CD4-positive, alpha-beta T cell treated with Interleukin-6 at 100 ng/mL for 8 hours (primary cell): ENCODE results near the gene EHMT1.
"Not testable (repeated sequence)": the region's sequence is repeated elsewhere in the genome, so short reads cannot be mapped to it uniquely, and the experiment has no call there.

Experiments used
- DNase-seq: peaks from one replicate; pipeline ENCODE4 v3.0.0-alpha.2; 2020; ENCODE audit warnings: mixed read lengths, low spot score

Gene EHMT1

DNA sequence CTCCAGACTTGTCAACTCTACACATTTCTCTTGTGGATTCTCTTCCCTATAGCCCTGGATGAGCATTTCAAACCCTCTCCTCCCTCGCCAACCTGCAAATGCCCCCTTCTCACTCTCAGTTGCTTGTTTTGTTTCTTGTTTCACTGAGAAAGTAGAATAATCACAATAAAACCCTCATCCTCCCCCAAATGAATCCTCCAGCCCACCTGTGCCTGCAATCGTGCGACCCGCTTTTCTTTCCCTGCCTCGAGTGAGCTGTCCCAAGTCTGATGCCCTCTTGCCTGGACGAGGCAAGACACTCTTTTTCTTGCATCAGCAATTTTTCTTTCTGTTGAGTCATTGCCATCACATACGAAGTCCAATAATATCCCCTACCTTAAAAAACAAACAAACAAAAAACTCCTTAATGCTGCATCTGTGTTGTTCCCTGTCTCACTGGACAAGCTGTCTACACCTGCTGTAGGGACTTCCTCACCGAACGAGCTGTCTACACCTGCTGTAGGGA, 255.1 kb downstream of the EHMT1 start:
- DNase-seq, result no peak

GRCh38 chr9:137875354-137875753, 256.5 kb downstream of the EHMT1 start:
- no peak for DNase-seq

DNA sequence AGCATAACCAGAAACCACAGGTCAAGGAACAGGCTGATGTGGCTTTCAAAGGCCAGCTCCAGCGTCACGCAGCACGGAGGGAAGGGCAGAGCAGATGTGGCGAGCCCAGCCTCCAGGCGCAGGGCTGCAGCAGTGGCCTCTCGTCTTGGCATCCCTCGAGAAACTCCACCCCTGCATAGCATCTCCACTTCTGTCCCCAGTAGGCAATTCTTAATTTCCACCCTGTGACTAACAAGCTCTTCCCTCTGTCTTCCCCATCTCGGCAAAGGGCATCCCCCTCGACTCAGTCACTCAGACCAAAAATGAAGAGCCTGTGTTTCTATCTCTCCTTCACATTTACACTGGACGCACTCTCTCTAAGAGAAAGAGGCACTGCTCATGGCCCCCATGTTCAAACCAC, 257.0 kb downstream of the EHMT1 start:
- DNase-seq, result no peak

DNA sequence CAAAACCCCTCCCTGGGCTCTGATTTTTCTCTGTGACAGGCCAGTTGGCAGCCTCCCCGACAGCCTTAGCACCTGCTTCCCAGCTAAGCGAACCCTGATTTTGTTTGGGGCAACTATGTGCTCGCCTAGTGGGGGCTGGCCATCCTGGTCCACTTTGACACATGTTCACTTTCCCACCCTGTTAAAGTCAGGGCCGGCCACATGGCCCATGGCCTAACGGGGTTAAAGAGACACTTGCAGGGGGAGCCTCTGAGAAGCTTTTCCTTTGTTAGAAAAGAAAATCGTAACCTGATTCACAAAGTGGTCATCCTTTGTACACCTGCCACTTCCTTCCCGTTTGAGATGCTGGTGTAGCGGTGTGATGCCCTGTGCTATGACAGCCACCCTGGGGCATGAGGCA, 257.5 kb downstream of the EHMT1 start:
- no peak for DNase-seq

DNA sequence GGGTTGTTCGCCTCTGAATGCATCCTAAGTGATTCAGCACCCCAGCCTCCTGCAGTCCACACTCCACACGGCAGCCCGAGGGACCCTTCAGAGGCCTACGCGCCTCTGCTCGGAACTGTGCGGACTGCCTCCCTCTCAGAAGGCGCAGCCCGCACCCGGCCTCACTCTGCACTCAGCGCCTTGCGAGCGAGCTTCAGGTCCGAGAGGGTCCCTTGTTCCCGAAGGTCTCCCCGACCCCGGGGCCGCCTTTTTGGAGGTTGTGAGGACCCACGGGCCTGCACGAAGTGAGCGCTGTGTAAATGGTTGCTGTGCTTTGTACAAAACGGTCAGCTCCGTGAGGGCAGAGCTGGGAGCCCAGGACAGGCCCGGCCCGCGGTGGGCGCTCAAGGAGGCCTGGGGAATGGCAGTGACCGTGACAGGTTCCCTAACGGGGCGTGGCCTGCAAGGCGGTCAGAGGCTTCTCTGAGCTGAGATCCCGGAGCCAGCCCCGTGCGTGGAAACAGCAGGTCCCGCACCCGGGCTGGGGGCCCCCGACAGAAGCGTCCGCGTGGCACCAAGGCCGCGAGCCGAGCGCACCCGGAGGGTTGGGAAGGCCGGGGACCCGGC, 258.1 kb downstream of the EHMT1 start:
- no peak for DNase-seq

DNA sequence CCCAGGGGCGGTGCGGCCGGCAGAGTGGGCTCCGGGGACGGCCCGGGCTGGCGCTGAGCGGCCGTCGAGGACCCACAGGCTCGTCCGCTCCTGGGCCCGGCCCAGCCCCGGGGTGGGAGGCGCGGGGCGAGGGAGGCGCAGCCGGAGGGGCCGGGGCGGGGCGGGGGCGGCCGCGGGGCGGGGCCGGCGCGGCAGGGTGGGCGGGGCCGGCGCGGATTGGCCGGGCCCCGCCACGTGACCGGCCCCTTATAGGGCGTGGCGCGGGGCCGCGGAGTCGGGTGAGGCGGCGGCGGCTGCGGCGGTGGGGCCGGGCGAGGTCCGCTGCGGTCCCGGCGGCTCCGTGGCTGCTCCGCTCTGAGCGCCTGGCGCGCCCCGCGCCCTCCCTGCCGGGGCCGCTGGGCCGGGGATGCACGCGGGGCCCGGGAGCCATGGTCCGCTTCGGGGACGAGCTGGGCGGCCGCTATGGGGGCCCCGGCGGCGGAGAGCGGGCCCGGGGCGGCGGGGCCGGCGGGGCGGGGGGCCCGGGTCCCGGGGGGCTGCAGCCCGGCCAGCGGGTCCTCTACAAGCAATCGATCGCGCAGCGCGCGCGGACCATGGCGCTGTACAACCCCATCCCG, 258.8 kb downstream of the EHMT1 start, which contains the start of gene CACNA1B:
Gene CACNA1B (plus strand): TSS at position 277 of the 617 bp plus-strand sequence. CDS start 152 bp downstream, at position 429.
- DNase-seq, result not testable (repeated sequence)

GRCh38 chr9:137878146-137878941, 259.5 kb downstream of the EHMT1 start:
- DNase-seq, result no peak

GRCh38 chr9:137879052-137879451, 260.2 kb downstream of the EHMT1 start:
- no peak for DNase-seq

- no peak for DNase-seq
Observed at GRCh38 chr9:137879566-137880150, 260.9 kb downstream of the EHMT1 start.

- no peak for DNase-seq
Observed at GRCh38 chr9:137880160-137880975, 261.6 kb downstream of the EHMT1 start.

- DNase-seq, result no peak
Observed at GRCh38 chr9:137880976-137881530, 262.2 kb downstream of the EHMT1 start.

GRCh38 chr9:137881591-137882505, 263.0 kb downstream of the EHMT1 start:
- DNase-seq, result no peak

- DNase-seq, result no peak
Observed at GRCh38 chr9:137882506-137882821, 263.7 kb downstream of the EHMT1 start.

DNA sequence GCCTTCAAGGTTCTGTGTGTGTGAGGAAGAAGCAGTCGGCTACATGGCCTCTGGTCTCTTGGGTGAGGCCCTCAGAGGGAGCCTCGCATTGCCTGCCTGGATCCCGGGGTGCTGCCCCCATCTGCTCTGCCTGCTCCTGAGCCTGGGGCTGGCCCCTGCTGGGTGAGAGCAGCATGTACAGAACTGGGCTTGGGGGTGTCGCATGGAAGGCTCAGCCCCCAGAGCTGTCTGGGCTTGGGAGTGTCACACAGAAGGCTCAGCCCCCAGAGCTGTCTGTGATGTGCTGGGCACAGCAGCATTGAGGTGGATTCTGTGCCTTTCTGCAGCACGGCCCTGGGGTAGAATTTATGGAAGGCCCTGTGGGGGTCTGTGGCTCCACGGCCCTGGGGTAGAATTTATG, 265.2 kb downstream of the EHMT1 start:
- DNase-seq, result not testable (repeated sequence)

DNA sequence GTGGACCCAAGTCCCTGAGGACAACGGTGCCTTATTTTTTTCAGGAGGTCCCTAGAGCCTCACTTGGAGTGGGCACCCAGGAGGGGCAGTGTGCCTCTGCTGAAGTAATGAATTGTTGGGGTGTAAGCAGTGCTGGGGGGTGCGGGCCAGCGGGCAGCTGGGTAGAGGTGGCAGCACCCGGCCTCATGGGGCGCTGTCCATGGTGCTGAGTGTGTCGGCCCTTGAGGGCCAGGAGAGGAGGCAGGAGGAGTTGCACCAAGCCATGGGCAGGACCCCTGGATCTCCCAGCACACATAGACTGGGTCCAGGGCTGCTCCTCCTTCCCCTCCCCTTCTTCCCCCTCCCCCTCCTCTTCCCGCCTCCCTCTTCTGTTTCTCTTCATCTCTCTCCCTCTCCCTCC, 265.7 kb downstream of the EHMT1 start:
- DNase-seq, result not testable (repeated sequence)

DNA sequence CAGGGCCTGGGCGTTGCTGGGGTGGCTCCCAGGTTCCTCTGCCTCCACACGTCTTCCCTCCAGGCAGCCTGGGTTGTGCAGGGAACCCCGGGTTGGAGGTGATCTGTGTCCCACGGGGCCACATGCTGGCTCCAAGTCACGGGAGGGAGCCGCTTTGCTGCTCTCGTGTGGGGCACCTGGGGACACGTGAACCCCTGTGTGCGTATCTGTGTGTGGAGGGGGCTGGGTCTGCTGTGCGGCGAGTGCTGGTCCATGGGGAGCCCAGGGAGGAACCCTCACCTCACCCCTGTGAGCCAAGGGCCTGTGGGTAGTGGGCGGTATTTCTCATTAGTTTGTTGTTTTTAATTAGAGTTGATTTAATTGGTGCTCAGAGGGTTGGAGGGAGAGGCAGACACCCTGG, 266.3 kb downstream of the EHMT1 start:
- not testable (repeated sequence) for DNase-seq
